PC-3 (cell line): ENCODE measurements around the gene ABHD14A.

ENCODE experiments used
- EZH2 ChIP-seq: fragments of 300-600 bp; sonication (generic); IDR thresholded peaks from one replicate; pipeline ENCODE4 v1.6.1; 2017; ENCODE audit warnings: antibody characterized with exemption, mild to moderate bottlenecking, low read length; ENCODE audit not compliant: unreplicated experiment
- TF ChIP-seq, protein P1 (sequence below): fragments of 300-600 bp; sonication (generic); conservative IDR thresholded peaks from 2 replicates; pipeline ENCODE4 v1.5.1; 2017; ENCODE audit warnings: antibody characterized with exemption, low read depth, mild to moderate bottlenecking, low read length

DNA sequence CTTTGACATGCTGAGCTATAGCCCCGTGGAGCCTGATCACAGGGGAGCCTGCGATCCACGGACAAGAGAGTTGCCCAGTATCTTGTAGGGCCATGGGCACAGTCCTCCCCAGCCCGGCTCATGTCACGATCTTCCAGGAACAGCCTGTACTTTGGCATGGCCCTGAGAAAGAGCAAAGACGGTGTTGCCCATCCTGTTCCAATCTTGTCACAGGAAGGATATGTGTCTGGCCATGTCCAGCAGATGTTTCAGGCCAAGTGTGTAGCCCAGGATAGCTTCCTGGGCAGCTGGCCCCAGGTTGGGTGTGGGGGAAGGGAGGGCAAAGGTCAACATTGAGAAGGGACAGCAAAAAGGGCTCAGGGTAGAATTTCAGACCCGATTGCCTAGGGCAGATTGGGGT lies 37.8 kb downstream of the ABHD14A start:
- TF ChIP-seq EZH2, result no peak
- TF ChIP-seq, protein P1, sequence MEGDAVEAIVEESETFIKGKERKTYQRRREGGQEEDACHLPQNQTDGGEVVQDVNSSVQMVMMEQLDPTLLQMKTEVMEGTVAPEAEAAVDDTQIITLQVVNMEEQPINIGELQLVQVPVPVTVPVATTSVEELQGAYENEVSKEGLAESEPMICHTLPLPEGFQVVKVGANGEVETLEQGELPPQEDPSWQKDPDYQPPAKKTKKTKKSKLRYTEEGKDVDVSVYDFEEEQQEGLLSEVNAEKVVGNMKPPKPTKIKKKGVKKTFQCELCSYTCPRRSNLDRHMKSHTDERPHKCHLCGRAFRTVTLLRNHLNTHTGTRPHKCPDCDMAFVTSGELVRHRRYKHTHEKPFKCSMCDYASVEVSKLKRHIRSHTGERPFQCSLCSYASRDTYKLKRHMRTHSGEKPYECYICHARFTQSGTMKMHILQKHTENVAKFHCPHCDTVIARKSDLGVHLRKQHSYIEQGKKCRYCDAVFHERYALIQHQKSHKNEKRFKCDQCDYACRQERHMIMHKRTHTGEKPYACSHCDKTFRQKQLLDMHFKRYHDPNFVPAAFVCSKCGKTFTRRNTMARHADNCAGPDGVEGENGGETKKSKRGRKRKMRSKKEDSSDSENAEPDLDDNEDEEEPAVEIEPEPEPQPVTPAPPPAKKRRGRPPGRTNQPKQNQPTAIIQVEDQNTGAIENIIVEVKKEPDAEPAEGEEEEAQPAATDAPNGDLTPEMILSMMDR, result no peak
